Measurements from ENCODE around the gene DDB1.

DDB1 gene

GRCh38 chr11:61356706-61357105, 23.8 kb upstream of the DDB1 start:
- no peak for DNase-seq (ENCODE audit: low spot score)

GRCh38 chr11:61354208-61354607, 21.3 kb upstream of the DDB1 start:
- DNase-seq (ENCODE audit: low spot score) = no peak

- DNase-seq (ENCODE audit: low spot score) = no peak
Measured at GRCh38 chr11:61353131-61354067, 20.5 kb upstream of the DDB1 start.

GRCh38 chr11:61352038-61352437, 19.1 kb upstream of the DDB1 start:
- no peak for DNase-seq (ENCODE audit: low spot score)

- no peak for DNase-seq (ENCODE audit: low spot score)
Measured at GRCh38 chr11:61350803-61351202, 17.9 kb upstream of the DDB1 start.

- DNase-seq (ENCODE audit: low spot score) = no peak
Measured at GRCh38 chr11:61350336-61350735, 17.4 kb upstream of the DDB1 start.

GRCh38 chr11:61349916-61350315, 17.0 kb upstream of the DDB1 start:
- no peak for DNase-seq (ENCODE audit: low spot score)

GRCh38 chr11:61349189-61349751, 16.4 kb upstream of the DDB1 start:
- DNase-seq (ENCODE audit: low spot score) = no peak

- no peak for DNase-seq (ENCODE audit: low spot score)
Measured at GRCh38 chr11:61347916-61348461, 15.1 kb upstream of the DDB1 start.

- no peak for DNase-seq (ENCODE audit: low spot score)
Measured at GRCh38 chr11:61345954-61346843, 13.3 kb upstream of the DDB1 start.

GRCh38 chr11:61345170-61345610, 12.3 kb upstream of the DDB1 start:
- no peak for DNase-seq (ENCODE audit: low spot score)

GRCh38 chr11:61343792-61344745, 11.2 kb upstream of the DDB1 start:
- no peak for DNase-seq (ENCODE audit: low spot score)

GRCh38 chr11:61342207-61342803, 9.4 kb upstream of the DDB1 start:
- DNase-seq (ENCODE audit: low spot score) = no peak

GRCh38 chr11:61341706-61342105, 8.8 kb upstream of the DDB1 start:
- no peak for DNase-seq (ENCODE audit: low spot score)

GRCh38 chr11:61340979-61341378, 8.1 kb upstream of the DDB1 start:
- DNase-seq (ENCODE audit: low spot score) = no peak

- no peak for DNase-seq (ENCODE audit: low spot score)
Measured at GRCh38 chr11:61339490-61339878, 6.6 kb upstream of the DDB1 start.

GRCh38 chr11:61338783-61339489, 6.0 kb upstream of the DDB1 start:
- no peak for DNase-seq (ENCODE audit: low spot score)

- DNase-seq (ENCODE audit: low spot score) = no peak
Measured at GRCh38 chr11:61337706-61338470, 5.0 kb upstream of the DDB1 start.

Measured in HuH-7 (cell line).